H1 (cell line): Measurements from ENCODE around the gene PLAU. TPM values are rescaled to one million over a fixed set of nuclear protein-coding genes. Genes with fewer than 3 reads are reported as not detected.

Experiments used
- CBX5 ChIP-seq: fragments of 300-800, 300-1000 bp; sonication (generic); IDR thresholded peaks from 2 replicates; pipeline ENCODE4 v1.7.1; 2016; ENCODE audit warnings: antibody characterized with exemption, low read length, low read depth
- CEBPB ChIP-seq: IDR thresholded peaks from 2 replicates; pipeline ENCODE4 v1.6.1; 2012; ENCODE audit warnings: low read depth, low read length
- HDAC2 ChIP-seq, 2 experiments: fragments of 300-600 bp in 1 of 2; sonication (generic) in 1 of 2; IDR thresholded peaks; 2 replicates each; pipeline ENCODE4 v1.6.1; 2011 to 2012; ENCODE audit warnings: low read depth in 2 of 2, low read length in 2 of 2, mild to moderate bottlenecking in 2 of 2, moderate library complexity in 2 of 2, borderline replicate concordance in 1 of 2, inconsistent platforms in 1 of 2
- JUN ChIP-seq: IDR thresholded peaks from 2 replicates; pipeline ENCODE4 v1.6.1; 2011; ENCODE audit warnings: low read depth, mild to moderate bottlenecking, improper control_type of control experiment, low read length
- JUND ChIP-seq: IDR thresholded peaks from 2 replicates; pipeline ENCODE4 v1.6.1; 2011; ENCODE audit warnings: mild to moderate bottlenecking, improper control_type of control experiment, low read length
- RXRA ChIP-seq: IDR thresholded peaks from 2 replicates; pipeline ENCODE4 v1.6.1; 2011; ENCODE audit warnings: low read depth, mild to moderate bottlenecking, low read length, moderate library complexity; ENCODE audit not compliant: insufficient read depth
- polyA plus RNA-seq, 7 experiments: library from polyadenylated mRNA; depleted of rRNA in 3 of 7; stranded (reverse) in 5 of 7; unstranded in 2 of 7; fragments of >200 nt in 5 of 7; fragments of 200-250 nt in 2 of 7; gene quantifications; 1 replicate in 5 of 7; 2 replicates in 1 of 7; 4 replicates in 1 of 7; pipeline versions ENCODE4 v1.2.1 to v1.2.3, GENCODE V29; 2011 to 2013; ENCODE audit warnings: missing spikeins in 2 of 7, mixed read lengths in 2 of 7
- total RNA-seq: library from RNA; stranded (reverse); fragmentation: NEBNext Ultra II Directional; extraction: Animal tissue kit (Norgen Biotek cat#: 25700); gene quantifications from 2 replicates; pipeline ENCODE4 v1.2.1, GENCODE V29; 2021
- TF ChIP-seq, protein P1 (sequence below), 3 experiments: IDR thresholded peaks; 1 replicate in 2 of 3; 2 replicates in 1 of 3; pipeline versions ENCODE4 v1.5.1 to v1.6.1; 2011; ENCODE audit warnings: low read length in 3 of 3, mild to moderate bottlenecking in 3 of 3, inconsistent platforms in 2 of 3, low read depth in 1 of 3, moderate library complexity in 1 of 3; ENCODE audit not compliant: insufficient read depth in 1 of 3; ENCODE audit errors: control extremely low read depth in 1 of 3
- TF ChIP-seq, protein P2 (sequence below): IDR thresholded peaks from 2 replicates; pipeline ENCODE4 v1.6.1; 2012; ENCODE audit warnings: inconsistent platforms

Gene PLAU
- total and polyA plus RNA-seq, 2 of the 8 experiments (the other 6 are each of a cell fraction or from before 2014, with no cell fraction given) = 16.2 to 26.1 TPM

DNA sequence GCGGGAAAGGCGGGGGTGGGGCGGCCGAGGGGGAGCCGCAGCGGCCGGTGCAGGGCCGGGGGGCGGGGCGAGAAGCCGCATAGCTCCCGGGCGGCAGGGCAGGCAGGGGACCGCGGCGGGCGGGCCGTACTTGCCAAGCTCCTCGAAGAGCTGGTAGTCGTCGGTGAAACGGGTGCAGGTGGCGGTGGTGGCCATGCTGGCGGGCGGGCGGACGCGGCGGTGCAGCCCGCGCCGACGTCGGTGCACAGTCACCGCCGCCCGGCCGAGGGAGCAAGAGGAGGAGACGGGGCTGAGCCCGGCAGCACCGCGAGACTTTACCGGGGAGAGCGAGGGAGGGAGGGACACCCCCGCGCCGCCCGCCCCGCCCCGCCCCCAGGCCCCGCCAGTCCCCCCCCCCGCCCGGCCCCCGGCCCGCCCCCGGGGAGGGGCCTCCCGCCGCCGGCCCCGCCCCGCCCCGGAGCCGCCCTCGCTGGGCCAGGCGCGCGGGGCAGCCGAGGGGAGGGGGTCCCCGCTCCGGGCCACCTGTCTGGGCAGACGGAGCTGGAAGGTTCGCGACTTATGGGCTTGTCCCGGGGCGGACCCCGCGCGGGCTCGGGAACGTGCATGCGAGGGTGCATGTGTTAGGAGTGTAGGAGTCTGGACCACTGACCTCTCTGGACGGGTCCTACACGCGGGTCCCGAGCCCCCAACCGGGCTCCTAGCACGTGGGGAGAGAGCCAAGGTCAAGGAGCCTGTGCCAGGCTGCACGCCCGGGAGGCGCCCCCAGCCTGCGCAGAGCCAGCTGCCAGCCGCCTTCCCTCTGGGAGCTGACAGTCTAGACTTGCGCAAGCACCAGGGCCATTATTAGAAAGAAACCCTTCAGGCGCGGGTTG, 36.4 kb upstream of the PLAU start, which contains the start of gene CAMK2G (continued):
- TF ChIP-seq, protein P1, sequence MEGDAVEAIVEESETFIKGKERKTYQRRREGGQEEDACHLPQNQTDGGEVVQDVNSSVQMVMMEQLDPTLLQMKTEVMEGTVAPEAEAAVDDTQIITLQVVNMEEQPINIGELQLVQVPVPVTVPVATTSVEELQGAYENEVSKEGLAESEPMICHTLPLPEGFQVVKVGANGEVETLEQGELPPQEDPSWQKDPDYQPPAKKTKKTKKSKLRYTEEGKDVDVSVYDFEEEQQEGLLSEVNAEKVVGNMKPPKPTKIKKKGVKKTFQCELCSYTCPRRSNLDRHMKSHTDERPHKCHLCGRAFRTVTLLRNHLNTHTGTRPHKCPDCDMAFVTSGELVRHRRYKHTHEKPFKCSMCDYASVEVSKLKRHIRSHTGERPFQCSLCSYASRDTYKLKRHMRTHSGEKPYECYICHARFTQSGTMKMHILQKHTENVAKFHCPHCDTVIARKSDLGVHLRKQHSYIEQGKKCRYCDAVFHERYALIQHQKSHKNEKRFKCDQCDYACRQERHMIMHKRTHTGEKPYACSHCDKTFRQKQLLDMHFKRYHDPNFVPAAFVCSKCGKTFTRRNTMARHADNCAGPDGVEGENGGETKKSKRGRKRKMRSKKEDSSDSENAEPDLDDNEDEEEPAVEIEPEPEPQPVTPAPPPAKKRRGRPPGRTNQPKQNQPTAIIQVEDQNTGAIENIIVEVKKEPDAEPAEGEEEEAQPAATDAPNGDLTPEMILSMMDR (IDR thresholded peaks at IDR 0.05; ENCODE audit: control extremely low read depth in 1 of 3, insufficient read depth in 1 of 3, low read depth in 1 of 3, low read length in 3 of 3) = peak in 1 of 3 experiments; percentile 0; a peak in 1 of 4 replicates
- TF ChIP-seq RXRA (no peak), HDAC2 (IDR thresholded peaks at IDR 0.05; ENCODE audit: borderline replicate concordance in 1 of 2, low read depth in 2 of 2, low read length in 2 of 2) (no peak), CEBPB (peak; percentile 96), JUN (no peak), JUND (no peak), CBX5 (no peak)
- TF ChIP-seq, protein P2, sequence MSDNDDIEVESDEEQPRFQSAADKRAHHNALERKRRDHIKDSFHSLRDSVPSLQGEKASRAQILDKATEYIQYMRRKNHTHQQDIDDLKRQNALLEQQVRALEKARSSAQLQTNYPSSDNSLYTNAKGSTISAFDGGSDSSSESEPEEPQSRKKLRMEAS = peak; percentile 71
- TF ChIP-seq, all 59 proteins: peak for 17
